ENCODE measurements around the gene CHRNB2.
A peak's percentile ranks its signal among the peaks of the same experiment; 100 is the strongest.

CHRNB2 gene

DNA sequence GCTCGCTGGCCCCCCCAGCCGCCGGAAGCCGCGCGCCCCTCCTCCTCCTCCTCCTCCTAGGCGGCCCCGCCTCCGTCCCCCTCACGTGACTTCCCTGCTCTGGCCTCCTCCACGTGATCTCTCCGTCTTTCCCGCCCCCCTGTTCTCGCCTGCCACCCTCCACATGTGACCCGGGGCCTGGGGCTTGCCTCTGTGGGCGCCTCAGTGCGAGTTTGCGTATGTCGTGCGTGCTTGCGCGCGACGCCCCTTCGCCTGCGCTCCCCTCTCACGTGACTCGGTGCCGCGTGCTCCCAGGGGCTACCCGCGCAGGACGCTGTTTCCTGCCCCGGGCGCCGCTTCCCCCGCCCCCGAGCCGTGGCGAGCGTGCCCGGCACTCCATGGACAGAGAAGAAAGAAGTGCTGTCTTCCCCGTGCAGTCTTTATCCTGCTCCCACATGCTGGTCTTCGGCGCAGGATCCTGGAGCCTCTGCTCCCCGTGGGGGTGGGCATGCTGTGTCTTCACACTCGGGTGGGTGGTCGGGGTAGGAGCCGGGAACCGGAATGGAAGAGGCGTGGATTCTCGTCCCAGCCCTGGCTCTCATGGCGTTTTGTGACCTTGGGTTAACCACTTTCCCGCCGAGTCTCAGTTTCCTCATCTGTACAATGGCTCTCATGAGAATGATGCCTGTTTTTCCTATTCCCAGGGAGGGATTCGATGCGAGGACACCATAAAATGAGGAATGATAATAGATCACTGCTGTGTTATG lies 8.7 kb upstream of the CHRNB2 start (continued):
- peak; percentile 68 for TF ChIP-seq ZNF518A (tag by site-specific recombination; conservative IDR thresholded peaks at IDR 0.05; ENCODE audit: low read depth)
- TF ChIP-seq HIC1 (tag by site-specific recombination; IDR thresholded peaks at IDR 0.05): peak; percentile 98
- no peak for TF ChIP-seq ZNF626 (tag by site-specific recombination; IDR thresholded peaks at IDR 0.05)
- TF ChIP-seq ZNF24 (tag by site-specific recombination; IDR thresholded peaks at IDR 0.05): peak; percentile 99
- no peak for TF ChIP-seq ZNF530 (tag by site-specific recombination; IDR thresholded peaks at IDR 0.05; ENCODE audit: low read depth)
- TF ChIP-seq ZNF274 (IDR thresholded peaks at IDR 0.05; ENCODE audit: low read length): no peak
- no peak for TF ChIP-seq ZNF274 (tag by site-specific recombination; IDR thresholded peaks at IDR 0.05; ENCODE audit: borderline replicate concordance)
- TF ChIP-seq ZSCAN23 (tag by site-specific recombination; IDR thresholded peaks at IDR 0.05): peak; percentile 61; the same call in 1 of the 2 replicates
- TF ChIP-seq ZNF138 (tag by site-specific recombination; IDR thresholded peaks at IDR 0.05; ENCODE audit: borderline replicate concordance): no peak
- no peak for TF ChIP-seq ZNF223 (tag by site-specific recombination; IDR thresholded peaks at IDR 0.05)
- no peak for TF ChIP-seq ZNF837 (tag by site-specific recombination; IDR thresholded peaks at IDR 0.05)
- TF ChIP-seq ATF2 (tag by site-specific recombination; IDR thresholded peaks at IDR 0.05; ENCODE audit: low read depth): no peak
- peak; percentile 76 for TF ChIP-seq OVOL3 (tag by site-specific recombination; IDR thresholded peaks at IDR 0.05)
- no peak for TF ChIP-seq ZNF404 (tag by site-specific recombination; IDR thresholded peaks at IDR 0.05)
- TF ChIP-seq WT1 (tag by site-specific recombination; IDR thresholded peaks at IDR 0.05): peak; percentile 72
- peak; percentile 96 for TF ChIP-seq ZBTB7A (tag by site-specific recombination; IDR thresholded peaks at IDR 0.05; ENCODE audit: low read depth)
- no peak for TF ChIP-seq ZNF302 (tag by site-specific recombination; IDR thresholded peaks at IDR 0.05; ENCODE audit: low read depth)
- TF ChIP-seq, protein P1, sequence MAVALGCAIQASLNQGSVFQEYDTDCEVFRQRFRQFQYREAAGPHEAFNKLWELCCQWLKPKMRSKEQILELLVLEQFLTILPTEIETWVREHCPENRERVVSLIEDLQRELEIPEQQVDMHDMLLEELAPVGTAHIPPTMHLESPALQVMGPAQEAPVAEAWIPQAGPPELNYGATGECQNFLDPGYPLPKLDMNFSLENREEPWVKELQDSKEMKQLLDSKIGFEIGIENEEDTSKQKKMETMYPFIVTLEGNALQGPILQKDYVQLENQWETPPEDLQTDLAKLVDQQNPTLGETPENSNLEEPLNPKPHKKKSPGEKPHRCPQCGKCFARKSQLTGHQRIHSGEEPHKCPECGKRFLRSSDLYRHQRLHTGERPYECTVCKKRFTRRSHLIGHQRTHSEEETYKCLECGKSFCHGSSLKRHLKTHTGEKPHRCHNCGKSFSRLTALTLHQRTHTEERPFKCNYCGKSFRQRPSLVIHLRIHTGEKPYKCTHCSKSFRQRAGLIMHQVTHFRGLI (tag by site-specific recombination; IDR thresholded peaks at IDR 0.05): 0 out of 2 replicates have a peak, but pooled peaks have one; percentile 49
- TF ChIP-seq, protein P2, sequence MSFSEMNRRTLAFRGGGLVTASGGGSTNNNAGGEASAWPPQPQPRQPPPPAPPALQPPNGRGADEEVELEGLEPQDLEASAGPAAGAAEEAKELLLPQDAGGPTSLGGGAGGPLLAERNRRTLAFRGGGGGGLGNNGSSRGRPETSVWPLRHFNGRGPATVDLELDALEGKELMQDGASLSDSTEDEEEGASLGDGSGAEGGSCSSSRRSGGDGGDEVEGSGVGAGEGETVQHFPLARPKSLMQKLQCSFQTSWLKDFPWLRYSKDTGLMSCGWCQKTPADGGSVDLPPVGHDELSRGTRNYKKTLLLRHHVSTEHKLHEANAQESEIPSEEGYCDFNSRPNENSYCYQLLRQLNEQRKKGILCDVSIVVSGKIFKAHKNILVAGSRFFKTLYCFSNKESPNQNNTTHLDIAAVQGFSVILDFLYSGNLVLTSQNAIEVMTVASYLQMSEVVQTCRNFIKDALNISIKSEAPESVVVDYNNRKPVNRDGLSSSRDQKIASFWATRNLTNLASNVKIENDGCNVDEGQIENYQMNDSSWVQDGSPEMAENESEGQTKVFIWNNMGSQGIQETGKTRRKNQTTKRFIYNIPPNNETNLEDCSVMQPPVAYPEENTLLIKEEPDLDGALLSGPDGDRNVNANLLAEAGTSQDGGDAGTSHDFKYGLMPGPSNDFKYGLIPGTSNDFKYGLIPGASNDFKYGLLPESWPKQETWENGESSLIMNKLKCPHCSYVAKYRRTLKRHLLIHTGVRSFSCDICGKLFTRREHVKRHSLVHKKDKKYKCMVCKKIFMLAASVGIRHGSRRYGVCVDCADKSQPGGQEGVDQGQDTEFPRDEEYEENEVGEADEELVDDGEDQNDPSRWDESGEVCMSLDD (tag by site-specific recombination; IDR thresholded peaks at IDR 0.05): peak; percentile 99
- TF ChIP-seq ZNF398 (tag by site-specific recombination; IDR thresholded peaks at IDR 0.05): peak; percentile 93
- TF ChIP-seq ZEB2 (tag by site-specific recombination; IDR thresholded peaks at IDR 0.05): peak; percentile 93
- no peak for TF ChIP-seq ZSCAN16 (tag by site-specific recombination; IDR thresholded peaks at IDR 0.05)
- peak; percentile 81; the same call in 1 of the 2 replicates for TF ChIP-seq ZFP37 (tag by site-specific recombination; IDR thresholded peaks at IDR 0.05)

All from HEK293 (cell line).